ENCODE measurements around the gene UCN2. TPM values are rescaled to one million over a fixed set of nuclear protein-coding genes. Genes with fewer than 3 reads are reported as not detected.

UCN2 gene
- total and polyA plus RNA-seq, 2 of the 4 experiments (the other 2 are of a cell fraction) = 0.54 to 2.7 TPM

- Histone ChIP-seq H2BK15ac (ENCODE audit: low read depth, low read length) (no peak overlapping the region), H2AFZ (replicated peaks; ENCODE audit: low read length, poor library complexity) (peak overlapping the region; percentile 79), H3K56ac (ENCODE audit: extremely low read depth, insufficient read depth, low read length) (no peak overlapping the region), H3K4me2 (ENCODE audit: low read depth, low read length) (no peak overlapping the region), H2BK5ac (ENCODE audit: low read depth, low read length, poor library complexity, severe bottlenecking) (no peak overlapping the region), H3K36me3 (ENCODE audit: control insufficient read depth, insufficient read depth, low read length) (peaks cover 27% of the 10 kb centered on the region), H3K4me3 (ENCODE audit: insufficient read depth, low read depth, low read length) (no peak overlapping the region), H3K23ac (ENCODE audit: low read depth, low read length) (no peak overlapping the region), H2BK120ac (ENCODE audit: low read depth, low read length) (no peak overlapping the region), H3K27me3 (ENCODE audit: control insufficient read depth, insufficient read depth, low read length) (no peaks in the 10 kb centered on the region), H3K4ac (ENCODE audit: low read depth, low read length) (peak overlapping the region; percentile 37; the same call in 1 of the 2 replicates), H3K9ac (ENCODE audit: low read depth, low read length) (no peak overlapping the region), H2BK20ac (ENCODE audit: low read depth, low read length) (0 out of 2 replicates have a peak overlapping the region, but pooled peaks have one; percentile 13), H4K91ac (ENCODE audit: insufficient read depth, low read depth, low read length) (no peak overlapping the region), H4K20me1 (ENCODE audit: insufficient read depth, low read length) (0 out of 2 replicates have a peak, but pooled peaks cover 6% of the 10 kb centered on the region), H3K18ac (ENCODE audit: low read depth, low read length) (no peak overlapping the region), H3K27ac (ENCODE audit: insufficient read depth, low read length) (no peak overlapping the region), H3K9me1 (ENCODE audit: insufficient read depth, low read length) (no peaks in the 10 kb centered on the region), H3K4me1 (ENCODE audit: control insufficient read depth, insufficient read depth, low read length) (no peaks in the 10 kb centered on the region), H4K5ac (ENCODE audit: low read depth, low read length) (no peak overlapping the region; the same call in 1 of the 2 replicates), H2AK5ac (ENCODE audit: low read depth, low read length) (peak overlapping the region; percentile 15; the same call in 1 of the 2 replicates), H3K9me3 (ENCODE audit: control insufficient read depth, insufficient read depth, low read length) (no peaks in the 10 kb centered on the region), H4K8ac (ENCODE audit: low read depth in 2 of 2, low read length in 2 of 2) (peak overlapping the region in 1 of 2 experiments; percentile 55; a peak in 2 of 4 replicates), H3K79me1 (ENCODE audit: low read depth in 1 of 2, low read length in 2 of 2) (peaks cover 7 to 15% of the 10 kb centered on the region in 2 experiments; a peak in 3 of 4 replicates), H3K14ac (replicated peaks; ENCODE audit: low read depth, low read length) (no peak overlapping the region), H2AK9ac (replicated peaks; ENCODE audit: low read depth, low read length, poor library complexity) (peak overlapping the region; percentile 98)
- CTCF ChIA-PET = interaction anchor here (0.6 to 1.7 kb wide), 7 partner anchors 15 to 336 kb away, joined by 3 to 9 read pairs (median 3); no protein-coding TSS in a partner anchor
- DNase-seq (peak; percentile 69), ATAC-seq (ENCODE audit: low read depth) (peak; percentile 100)
- dilution Hi-C loops (cut with HindIII; ENCODE audit: low sequenced_read_pairs, unreplicated experiment) = no loop called here
- in situ Hi-C loops (cut with MboI; ENCODE audit: low sequenced_read_pairs) = loop anchor here (10.0 kb wide), 1 partner anchor 274 kb away; no protein-coding TSS in a partner anchor
- no TSS peak for BruUV-seq (replicated peaks)
- WGBS, 2 experiments (ENCODE audit: extremely low coverage in 2 of 2, insufficient read length in 1 of 2) = 64% methylated on average over 2 of the region's 10 CpGs; no CpG with 5 or more reads in 1 of the 2 experiments
- intact Hi-C loops (cut with micrococcal nuclease) = loop anchor here (1.0 to 5.0 kb wide), 4 partner anchors 76 to 357 kb away; no protein-coding TSS in a partner anchor
- POLR2A ChIA-PET (ENCODE audit: unreplicated experiment) = no interaction called here
- TF ChIP-seq FOS (IDR thresholded peaks at IDR 0.05; ENCODE audit: low read depth, low read length) (no peak), SMC3 (IDR thresholded peaks at IDR 0.05; ENCODE audit: low read depth, low read length) (peak; percentile 92), RAD21 (IDR thresholded peaks at IDR 0.05; ENCODE audit: low read length) (peak; percentile 93), MAZ (IDR thresholded peaks at IDR 0.05; ENCODE audit: borderline replicate concordance, low read depth, low read length) (peak; percentile 47; the same call in 1 of the 2 replicates), CTCF (conservative IDR thresholded peaks at IDR 0.05; ENCODE audit: low read depth, low read length) (peak; percentile 95)
Observed at GRCh38 chr3:48548729-48549705, 14.6 kb downstream of the UCN2 start.
